Measurements from ENCODE around the gene PEX10.

The PEX10 gene

DNA sequence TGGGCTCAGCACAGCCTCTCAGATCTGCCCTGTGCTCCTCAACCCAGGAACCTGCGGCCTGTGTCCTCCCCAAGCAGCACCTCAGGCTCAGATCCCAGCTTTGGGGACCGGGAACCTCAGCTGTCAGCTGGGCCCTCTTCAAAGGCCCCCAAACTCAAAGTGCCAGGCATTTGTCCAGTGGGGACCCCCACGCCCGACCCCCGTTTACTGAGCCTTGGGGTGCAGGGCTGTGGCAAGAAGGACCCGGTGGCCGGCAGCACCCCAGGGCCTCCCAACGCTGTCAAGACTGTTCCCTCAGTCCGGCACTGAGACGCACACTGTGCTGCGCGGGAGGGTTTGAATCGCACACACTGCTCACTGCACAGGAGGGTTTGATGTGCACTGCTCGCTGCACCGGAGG lies 56.0 kb downstream of the PEX10 start:
- DNase-seq (ENCODE audit: low spot score): no peak
- TF ChIP-seq, protein P1, sequence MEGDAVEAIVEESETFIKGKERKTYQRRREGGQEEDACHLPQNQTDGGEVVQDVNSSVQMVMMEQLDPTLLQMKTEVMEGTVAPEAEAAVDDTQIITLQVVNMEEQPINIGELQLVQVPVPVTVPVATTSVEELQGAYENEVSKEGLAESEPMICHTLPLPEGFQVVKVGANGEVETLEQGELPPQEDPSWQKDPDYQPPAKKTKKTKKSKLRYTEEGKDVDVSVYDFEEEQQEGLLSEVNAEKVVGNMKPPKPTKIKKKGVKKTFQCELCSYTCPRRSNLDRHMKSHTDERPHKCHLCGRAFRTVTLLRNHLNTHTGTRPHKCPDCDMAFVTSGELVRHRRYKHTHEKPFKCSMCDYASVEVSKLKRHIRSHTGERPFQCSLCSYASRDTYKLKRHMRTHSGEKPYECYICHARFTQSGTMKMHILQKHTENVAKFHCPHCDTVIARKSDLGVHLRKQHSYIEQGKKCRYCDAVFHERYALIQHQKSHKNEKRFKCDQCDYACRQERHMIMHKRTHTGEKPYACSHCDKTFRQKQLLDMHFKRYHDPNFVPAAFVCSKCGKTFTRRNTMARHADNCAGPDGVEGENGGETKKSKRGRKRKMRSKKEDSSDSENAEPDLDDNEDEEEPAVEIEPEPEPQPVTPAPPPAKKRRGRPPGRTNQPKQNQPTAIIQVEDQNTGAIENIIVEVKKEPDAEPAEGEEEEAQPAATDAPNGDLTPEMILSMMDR (IDR thresholded peaks at IDR 0.05; ENCODE audit: extremely low read depth, insufficient read depth, missing control alignments): no peak
- in situ Hi-C loops (cut with MboI; ENCODE audit: low pct_unique_long_range_greater_than_20kb, low sequenced_read_pairs, unreplicated experiment): no loop called here

DNA sequence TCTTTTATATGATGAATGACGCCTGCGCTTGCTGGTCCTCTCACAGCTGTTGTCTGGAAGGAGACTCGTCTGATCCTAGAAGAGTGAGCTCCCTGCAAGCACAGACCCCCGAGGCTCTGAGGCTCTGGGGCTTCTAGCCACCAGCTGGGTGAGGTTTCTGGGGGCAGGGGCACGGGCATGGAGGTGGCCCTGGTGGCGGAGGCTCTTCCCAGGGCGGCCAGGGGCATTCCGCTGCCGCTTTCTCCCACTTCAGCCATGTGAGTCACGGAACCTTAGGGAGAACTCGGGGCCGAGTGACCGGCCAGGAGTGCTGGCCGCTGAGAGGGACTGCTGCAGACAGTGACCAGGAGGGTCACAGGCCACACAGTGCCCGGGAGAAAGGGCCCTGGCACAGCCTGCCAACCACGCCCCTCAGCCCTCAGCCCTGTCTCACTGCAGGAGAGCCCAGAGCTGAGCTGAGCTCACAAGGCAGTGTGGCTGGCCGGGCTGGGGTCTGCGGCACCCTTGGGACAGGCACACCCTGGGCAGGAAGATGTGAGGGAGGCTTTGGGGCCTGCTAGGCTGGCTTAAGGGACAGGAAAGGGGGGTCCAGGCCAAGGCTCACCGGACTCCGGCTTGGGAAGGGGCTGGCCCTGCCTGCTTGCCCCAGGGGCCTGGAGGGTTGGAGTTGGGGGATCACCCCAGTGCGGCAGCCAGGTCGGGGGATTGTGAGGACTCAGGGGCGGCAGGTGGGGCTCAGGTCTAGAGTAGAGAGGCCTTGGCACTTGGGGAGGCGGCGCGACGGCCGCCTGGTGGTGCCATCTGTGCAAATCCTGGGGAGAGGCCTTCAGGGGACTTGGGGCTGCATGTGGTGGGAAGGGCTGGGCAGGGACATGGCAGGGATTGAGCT lies 56.7 kb downstream of the PEX10 start:
- in situ Hi-C loops (cut with MboI; ENCODE audit: low pct_unique_long_range_greater_than_20kb, low sequenced_read_pairs, unreplicated experiment): no loop called here
- no peak for DNase-seq (ENCODE audit: low spot score)
- TF ChIP-seq, protein P1 (IDR thresholded peaks at IDR 0.05; ENCODE audit: extremely low read depth, insufficient read depth, missing control alignments): no peak

DNA sequence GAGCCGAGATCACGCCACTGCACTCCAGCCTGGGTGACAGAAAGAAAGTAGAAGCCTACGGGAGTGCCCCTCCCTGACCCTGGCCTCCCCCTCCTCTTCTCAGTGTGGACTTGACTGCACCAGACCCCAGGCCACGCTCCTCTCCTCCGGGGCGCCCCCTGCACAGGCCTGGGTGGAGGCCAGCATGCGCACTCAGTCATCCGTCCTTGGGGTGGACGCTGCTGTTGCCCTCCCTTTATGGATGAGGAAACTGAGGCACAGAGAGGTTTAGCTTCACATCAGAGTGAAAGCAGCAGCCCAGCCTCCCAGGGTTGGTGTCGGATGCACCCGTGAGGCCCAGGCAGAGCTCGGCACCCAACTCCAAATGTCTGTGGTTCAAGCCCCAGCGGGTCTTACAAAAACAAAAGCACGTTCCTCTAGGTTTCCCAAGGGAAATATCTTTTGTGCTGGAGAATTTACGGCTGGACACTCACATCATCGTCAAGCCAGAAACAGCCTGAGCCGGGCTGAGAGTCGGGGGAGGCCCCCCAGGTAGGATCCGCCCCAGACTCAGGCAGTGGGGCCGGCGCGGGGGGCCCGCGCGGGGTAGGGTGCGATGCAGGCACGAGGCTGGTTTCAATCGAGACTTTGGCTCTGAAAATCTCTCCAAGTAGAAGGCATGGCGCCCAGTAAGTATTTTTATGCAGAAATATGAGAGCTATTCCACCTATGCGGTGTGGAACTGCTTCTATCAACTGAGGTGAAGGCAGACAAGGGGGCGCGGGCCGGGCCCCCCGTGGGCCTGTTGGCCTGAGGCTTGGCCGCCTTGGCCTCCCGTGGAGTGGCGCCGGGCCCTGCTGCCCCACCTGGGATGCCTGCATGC lies 57.6 kb downstream of the PEX10 start:
- TF ChIP-seq, protein P1 (IDR thresholded peaks at IDR 0.05; ENCODE audit: extremely low read depth, insufficient read depth, missing control alignments): no peak
- in situ Hi-C loops (cut with MboI; ENCODE audit: low pct_unique_long_range_greater_than_20kb, low sequenced_read_pairs, unreplicated experiment): no loop called here

More for the DNA sequence above, 57.6 kb downstream of the PEX10 start:
- DNase-seq (ENCODE audit: low spot score): no peak

Measured in GM13977 (cell line).